Measurements from ENCODE around the gene CLEC10A. TPM values are rescaled to one million over a fixed set of nuclear protein-coding genes. Genes with fewer than 3 reads are reported as not detected.
"Not testable (repeated sequence)": the region's sequence is repeated elsewhere in the genome, so short reads cannot be mapped to it uniquely, and the experiment has no call there.

CLEC10A gene
- total RNA-seq, 4 donors from 2014 or later, result 6.3 to 7.0 TPM; not detected in 2

GRCh38 chr17:7102421-7102820 is 22.4 kb upstream of the CLEC10A start:
- Histone ChIP-seq H3K27me3 (peaks cover 14% of the 10 kb centered on the region), H3K36me3 (no peaks in the 10 kb centered on the region), H3K27ac (no peak overlapping the region), H3K4me1 (no peaks in the 10 kb centered on the region), H3K4me3 (no peak overlapping the region), H3K9me3 (no peaks in the 10 kb centered on the region)
- in situ Hi-C loops (cut with MboI; ENCODE audit: low pct_ligation_motif_present in 1 of 4, low pct_unique_long_range_greater_than_20kb in 1 of 4, low sequenced_read_pairs in 3 of 4), result no loop called here
- TF ChIP-seq, protein P1, sequence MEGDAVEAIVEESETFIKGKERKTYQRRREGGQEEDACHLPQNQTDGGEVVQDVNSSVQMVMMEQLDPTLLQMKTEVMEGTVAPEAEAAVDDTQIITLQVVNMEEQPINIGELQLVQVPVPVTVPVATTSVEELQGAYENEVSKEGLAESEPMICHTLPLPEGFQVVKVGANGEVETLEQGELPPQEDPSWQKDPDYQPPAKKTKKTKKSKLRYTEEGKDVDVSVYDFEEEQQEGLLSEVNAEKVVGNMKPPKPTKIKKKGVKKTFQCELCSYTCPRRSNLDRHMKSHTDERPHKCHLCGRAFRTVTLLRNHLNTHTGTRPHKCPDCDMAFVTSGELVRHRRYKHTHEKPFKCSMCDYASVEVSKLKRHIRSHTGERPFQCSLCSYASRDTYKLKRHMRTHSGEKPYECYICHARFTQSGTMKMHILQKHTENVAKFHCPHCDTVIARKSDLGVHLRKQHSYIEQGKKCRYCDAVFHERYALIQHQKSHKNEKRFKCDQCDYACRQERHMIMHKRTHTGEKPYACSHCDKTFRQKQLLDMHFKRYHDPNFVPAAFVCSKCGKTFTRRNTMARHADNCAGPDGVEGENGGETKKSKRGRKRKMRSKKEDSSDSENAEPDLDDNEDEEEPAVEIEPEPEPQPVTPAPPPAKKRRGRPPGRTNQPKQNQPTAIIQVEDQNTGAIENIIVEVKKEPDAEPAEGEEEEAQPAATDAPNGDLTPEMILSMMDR (IDR thresholded peaks at IDR 0.05), result no peak
- TF ChIP-seq POLR2A (IDR thresholded peaks at IDR 0.05), result no peak
- TF ChIP-seq POLR2AphosphoS5 (IDR thresholded peaks at IDR 0.05), result no peak
- TF ChIP-seq EP300 (IDR thresholded peaks at IDR 0.05; ENCODE audit: low read depth), result no peak
- intact Hi-C loops (cut with DNase I; ENCODE audit: low total_unique reads), result no loop called here
- WGBS, 2 donors (ENCODE audit: low coverage in 1 of 2), result 60 to 68% methylated on average over 1 to 6 of the region's 6 CpGs
- no peak for DNase-seq

GRCh38 chr17:7101531-7101930 is 21.5 kb upstream of the CLEC10A start:
- H3K27me3 ChIP-seq, result peaks cover 14% of the 10 kb centered on the region
- in situ Hi-C loops (cut with MboI; ENCODE audit: low pct_ligation_motif_present in 1 of 4, low pct_unique_long_range_greater_than_20kb in 1 of 4, low sequenced_read_pairs in 3 of 4) (no loop called here), intact Hi-C loops (cut with DNase I; ENCODE audit: low total_unique reads) (no loop called here)
- H3K4me3 ChIP-seq, result no peak overlapping the region
- no peak overlapping the region for H3K27ac ChIP-seq
- 86 to 100% methylated on average over 5 to 14 of the region's 14 CpGs for WGBS, 2 donors (ENCODE audit: low coverage in 1 of 2)
- no peaks in the 10 kb centered on the region for H3K9me3 ChIP-seq
- no peaks in the 10 kb centered on the region for H3K36me3 ChIP-seq
- no peaks in the 10 kb centered on the region for H3K4me1 ChIP-seq
- no peak for TF ChIP-seq POLR2A (IDR thresholded peaks at IDR 0.05)
- no peak for TF ChIP-seq EP300 (IDR thresholded peaks at IDR 0.05; ENCODE audit: low read depth)
- TF ChIP-seq, protein P1 (IDR thresholded peaks at IDR 0.05), result no peak
- TF ChIP-seq POLR2AphosphoS5 (IDR thresholded peaks at IDR 0.05), result no peak
- DNase-seq, result no peak

DNA sequence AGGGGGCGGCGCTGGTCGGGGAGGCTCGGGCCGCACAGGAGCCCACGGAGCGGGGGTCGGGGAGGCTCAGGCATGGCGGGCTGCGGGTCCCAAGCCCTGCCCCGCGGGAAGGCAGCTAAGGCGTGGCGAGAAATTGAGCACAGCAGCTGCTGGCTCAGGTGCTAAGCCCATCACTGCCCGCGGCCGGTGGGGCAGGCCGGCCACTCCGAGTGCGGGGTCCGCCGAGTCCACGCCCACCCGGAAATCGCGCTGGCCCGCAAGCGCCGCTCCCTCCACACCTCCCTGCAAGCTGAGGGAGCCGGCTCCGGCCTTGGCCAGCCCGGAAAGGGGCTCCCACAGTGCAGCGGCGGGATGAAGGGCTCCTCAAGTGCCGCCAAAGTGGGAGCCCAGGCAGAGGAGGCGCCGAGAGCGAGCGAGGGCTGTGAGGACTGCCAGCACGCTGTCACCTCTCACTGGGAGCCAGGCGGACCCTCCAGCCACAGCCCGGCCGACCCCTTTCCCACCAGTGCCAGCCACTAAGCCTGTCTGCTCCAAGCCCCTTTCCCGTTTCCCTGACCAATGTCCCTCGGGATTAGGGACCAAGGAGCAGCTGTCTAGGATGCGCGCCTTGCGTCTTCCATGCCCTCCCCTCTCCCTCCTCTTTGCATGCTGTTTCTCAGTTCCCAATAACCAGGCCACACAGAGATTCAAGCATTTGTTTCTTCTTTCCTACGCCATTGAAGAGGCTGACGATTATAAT is 20.8 kb upstream of the CLEC10A start:
- 76 to 95% methylated on average over 7 to 49 of the region's 50 CpGs for WGBS, 2 donors (ENCODE audit: low coverage in 1 of 2)
- DNase-seq; H3K9me3 ChIP-seq; H3K4me3 ChIP-seq; H3K27ac ChIP-seq; H3K36me3 ChIP-seq; in situ Hi-C loops (cut with MboI; ENCODE audit: low pct_ligation_motif_present in 1 of 4, low pct_unique_long_range_greater_than_20kb in 1 of 4, low sequenced_read_pairs in 3 of 4); H3K4me1 ChIP-seq; intact Hi-C loops (cut with DNase I; ENCODE audit: low total_unique reads): not testable (repeated sequence)
- peaks cover 14% of the 10 kb centered on the region for H3K27me3 ChIP-seq

GRCh38 chr17:7098802-7099459 is 18.9 kb upstream of the CLEC10A start:
- no peaks in the 10 kb centered on the region for H3K9me3 ChIP-seq
- H3K36me3 ChIP-seq, result no peaks in the 10 kb centered on the region
- DNase-seq, result no peak
- no peak overlapping the region for H3K4me3 ChIP-seq
- WGBS, 2 donors (ENCODE audit: low coverage in 1 of 2), result 75 to 76% methylated on average over 13 of the region's 13 CpGs
- H3K4me1 ChIP-seq, result no peaks in the 10 kb centered on the region
- TF ChIP-seq EP300 (IDR thresholded peaks at IDR 0.05; ENCODE audit: low read depth), result no peak
- TF ChIP-seq, protein P1 (IDR thresholded peaks at IDR 0.05), result no peak
- TF ChIP-seq POLR2AphosphoS5 (IDR thresholded peaks at IDR 0.05), result no peak
- no peak for TF ChIP-seq POLR2A (IDR thresholded peaks at IDR 0.05)
- peaks cover 14% of the 10 kb centered on the region for H3K27me3 ChIP-seq
- H3K27ac ChIP-seq, result no peak overlapping the region
- in situ Hi-C loops (cut with MboI; ENCODE audit: low pct_ligation_motif_present in 1 of 4, low pct_unique_long_range_greater_than_20kb in 1 of 4, low sequenced_read_pairs in 3 of 4) (no loop called here), intact Hi-C loops (cut with DNase I; ENCODE audit: low total_unique reads) (loop anchor here (1.0 kb wide), 1 partner anchor 18 kb away; no protein-coding TSS in a partner anchor)

Measured in transverse colon (tissue), 4 donors.